ENCODE measurements around the gene ITSN1.
"Not testable (repeated sequence)": the region's sequence is repeated elsewhere in the genome, so short reads cannot be mapped to it uniquely, and the experiment has no call there.

ITSN1 gene

GRCh38 chr21:33651965-33652680 is 9.8 kb downstream of the ITSN1 start:
- no peak for DNase-seq

- no peak for DNase-seq
Observed at GRCh38 chr21:33654412-33654811, 12.1 kb downstream of the ITSN1 start.

- no peak for DNase-seq
Observed at GRCh38 chr21:33655588-33656221, 13.4 kb downstream of the ITSN1 start.

- no peak for DNase-seq
Observed at GRCh38 chr21:33657124-33657820, 15.0 kb downstream of the ITSN1 start.

GRCh38 chr21:33658919-33659567 is 16.7 kb downstream of the ITSN1 start:
- no peak for DNase-seq

DNA sequence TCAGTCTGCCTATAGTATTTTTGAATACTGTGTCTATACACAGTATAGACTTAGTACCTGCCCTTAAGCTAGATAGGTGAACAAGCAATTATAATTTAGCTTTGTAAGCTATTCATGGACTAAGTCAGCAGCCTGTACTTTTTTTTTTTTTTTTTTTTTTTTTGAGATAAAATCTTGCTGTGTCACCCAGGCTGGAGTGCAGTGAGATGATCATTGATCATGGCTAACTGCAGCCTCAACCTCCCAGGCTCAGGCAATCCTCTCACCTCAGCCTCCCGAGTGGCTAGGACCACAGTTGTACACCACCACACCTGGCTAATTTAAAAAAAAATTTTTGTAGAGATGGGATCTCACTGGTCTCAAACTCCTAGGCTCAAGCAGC is 17.3 kb downstream of the ITSN1 start:
- DNase-seq = no peak

GRCh38 chr21:33660406-33660805 is 18.1 kb downstream of the ITSN1 start:
- DNase-seq = no peak

- DNase-seq = no peak
Observed at GRCh38 chr21:33661146-33661545, 18.8 kb downstream of the ITSN1 start.

- no peak for DNase-seq
Observed at GRCh38 chr21:33662046-33662445, 19.7 kb downstream of the ITSN1 start.

DNA sequence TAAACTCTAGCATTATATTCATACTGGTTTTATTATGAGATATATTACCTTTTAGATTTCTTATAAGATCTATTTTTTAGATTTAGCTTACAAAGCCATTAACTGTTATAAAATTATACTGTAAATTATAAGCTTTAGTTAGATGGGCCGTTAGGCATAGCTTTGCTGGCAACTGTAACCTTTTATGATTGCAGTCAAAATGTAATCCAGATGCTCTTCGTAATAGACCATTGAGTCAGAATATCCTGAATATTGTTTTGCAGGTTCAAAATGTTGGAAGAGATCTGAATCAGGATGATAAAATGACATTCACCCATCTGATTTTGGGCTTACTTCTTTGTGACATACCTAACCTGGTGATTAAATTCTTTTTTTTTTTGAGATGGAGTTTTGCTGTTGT is 20.9 kb downstream of the ITSN1 start:
- no peak for DNase-seq

GRCh38 chr21:33664135-33664534 is 21.8 kb downstream of the ITSN1 start:
- no peak for DNase-seq

DNA sequence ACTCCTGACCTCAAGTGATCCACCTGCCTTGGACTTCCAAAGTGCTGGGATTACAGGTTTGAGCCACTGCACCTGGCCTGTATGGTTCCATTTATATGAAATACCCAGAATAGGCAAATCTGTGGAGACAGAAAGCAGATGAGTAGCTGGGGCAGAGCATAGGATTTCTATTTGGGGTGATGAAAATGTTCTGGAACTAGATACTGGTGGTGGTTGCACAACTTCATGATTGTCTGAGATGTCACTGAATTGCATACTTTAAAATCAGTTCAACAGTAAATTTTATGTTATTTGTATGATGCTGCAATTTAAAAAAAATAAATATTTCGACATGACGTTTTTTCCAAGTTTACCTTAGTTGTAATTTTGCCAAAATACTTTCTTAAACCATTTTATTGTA is 23.9 kb downstream of the ITSN1 start:
- DNase-seq = no peak

- DNase-seq = no peak
Observed at GRCh38 chr21:33667636-33668035, 25.3 kb downstream of the ITSN1 start.

DNA sequence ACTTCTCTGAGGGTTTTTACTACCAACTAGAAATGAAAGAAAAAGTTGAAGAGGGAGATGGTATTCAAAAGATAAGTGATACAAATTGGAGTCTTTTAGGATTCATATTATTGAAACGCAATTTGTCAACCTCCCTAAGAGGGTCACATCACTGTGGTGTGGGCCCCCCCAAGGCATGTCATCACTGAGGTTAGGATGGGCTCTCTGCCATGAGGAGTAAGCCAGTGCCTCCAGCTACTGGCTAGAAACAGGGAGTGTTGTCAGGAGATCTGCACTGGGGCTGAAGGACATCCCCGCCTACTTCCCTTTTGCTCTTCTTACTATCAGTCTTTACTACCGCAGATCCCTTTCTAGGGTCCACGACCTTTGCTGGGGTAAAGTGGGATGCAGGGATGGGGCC is 25.9 kb downstream of the ITSN1 start:
- DNase-seq = no peak

DNA sequence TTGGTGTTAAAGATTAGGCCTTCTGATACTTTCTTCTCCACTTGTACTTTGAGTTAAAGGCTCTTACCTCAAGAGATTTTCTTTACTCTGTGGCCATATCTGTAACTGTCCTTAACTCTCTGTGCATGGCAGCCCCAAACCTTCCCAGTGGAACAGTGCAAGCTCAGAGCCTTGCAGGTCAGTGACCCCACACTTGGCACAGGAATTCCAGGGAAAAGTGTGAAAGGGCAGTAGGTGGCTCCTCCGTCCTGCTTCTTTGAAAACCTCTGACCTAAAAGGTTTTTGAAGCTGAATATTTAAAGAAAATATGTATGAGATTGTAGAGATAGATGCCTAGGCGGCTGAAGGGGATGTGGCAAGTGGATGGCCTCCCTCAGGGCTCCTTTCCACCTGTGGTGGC is 26.3 kb downstream of the ITSN1 start:
- no peak for DNase-seq

- no peak for DNase-seq
Observed at GRCh38 chr21:33670076-33670978, 28.0 kb downstream of the ITSN1 start.

- DNase-seq = no peak
Observed at GRCh38 chr21:33673473-33673872, 31.2 kb downstream of the ITSN1 start.

DNA sequence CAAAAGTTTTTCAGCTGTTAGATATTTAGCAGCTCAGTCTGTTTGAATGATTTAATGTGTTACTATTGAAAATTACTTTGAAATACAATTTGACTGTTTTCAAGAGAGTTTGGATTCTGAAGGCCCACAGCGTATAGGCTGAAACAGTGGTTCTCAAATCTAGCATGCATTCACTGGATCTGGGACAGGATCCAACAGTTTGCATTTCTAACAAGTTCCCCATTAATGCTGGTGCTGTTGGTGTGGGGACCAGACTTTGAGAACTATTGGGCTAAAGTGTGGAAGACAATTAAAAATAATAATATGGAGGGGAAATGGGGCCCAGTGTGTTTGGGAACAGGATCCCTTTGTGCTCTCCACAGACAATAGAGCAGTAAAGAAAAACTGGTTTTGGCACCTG is 31.9 kb downstream of the ITSN1 start:
- DNase-seq = peak; percentile 47

DNA sequence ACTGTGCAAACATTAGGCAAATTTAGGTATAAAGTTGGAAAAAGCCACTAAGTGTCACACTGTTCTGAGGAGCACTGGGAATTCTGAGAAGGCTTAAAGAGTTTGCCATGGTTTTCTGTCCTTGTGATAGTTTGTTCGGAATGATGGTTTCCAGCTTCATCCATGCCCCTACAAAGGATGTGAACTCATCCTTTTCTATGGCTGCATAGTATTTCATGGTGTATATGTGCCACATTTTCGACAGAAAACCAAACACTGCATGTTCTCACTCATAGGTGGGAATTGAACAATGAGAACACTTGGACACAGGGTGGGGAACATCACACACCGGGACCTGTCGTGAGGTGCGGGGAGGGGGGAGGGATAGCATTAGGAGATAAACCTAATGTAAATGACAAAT is 34.4 kb downstream of the ITSN1 start:
- not testable (repeated sequence) for DNase-seq

DNA sequence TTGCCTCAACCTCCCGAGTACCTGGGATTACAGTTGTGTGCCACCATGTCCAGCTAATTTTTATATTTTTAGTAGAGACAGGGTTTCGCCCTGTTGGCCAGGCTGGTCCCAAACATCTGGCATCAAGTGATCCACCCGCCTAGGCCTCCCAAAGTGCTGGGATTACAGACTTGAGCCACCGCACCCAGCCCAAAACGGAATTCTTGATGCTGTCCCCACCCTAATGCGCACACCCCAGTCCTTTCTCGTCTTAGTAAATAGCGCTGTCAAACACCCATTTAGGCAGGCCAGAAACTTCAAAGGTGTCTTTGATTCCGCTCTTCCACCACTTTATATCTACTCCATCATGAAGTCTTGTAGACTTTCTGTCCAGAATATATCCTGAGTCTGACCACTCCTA is 35.1 kb downstream of the ITSN1 start:
- DNase-seq = no peak

DNA sequence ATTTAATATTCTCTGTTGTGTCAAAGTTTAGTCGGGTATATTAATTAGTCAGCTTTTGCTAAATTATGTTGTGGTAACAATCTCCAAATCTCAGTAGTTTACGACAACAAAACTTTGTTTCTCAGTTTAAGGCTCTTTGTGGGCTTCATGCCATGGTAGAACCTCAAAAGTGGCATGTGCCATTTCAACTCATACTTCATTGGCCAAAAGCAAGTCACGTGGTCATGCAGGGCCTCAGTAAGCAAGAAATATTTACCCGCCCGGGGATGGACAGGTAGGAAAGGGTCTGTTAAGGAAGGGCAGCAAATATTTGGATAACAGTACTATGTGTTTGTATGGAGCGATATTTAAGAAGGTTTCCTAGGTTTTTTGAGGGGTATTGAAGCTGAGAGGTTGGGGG is 38.6 kb downstream of the ITSN1 start:
- no peak for DNase-seq

GRCh38 chr21:33682992-33683627 is 40.8 kb downstream of the ITSN1 start:
- no peak for DNase-seq
